ENCODE results near the gene OR6C3. TPM values are rescaled to one million over a fixed set of nuclear protein-coding genes. Genes with fewer than 3 reads are reported as not detected.

The OR6C3 gene
- total and polyA plus RNA-seq, 2 donors from 2014 or later: not detected

DNA sequence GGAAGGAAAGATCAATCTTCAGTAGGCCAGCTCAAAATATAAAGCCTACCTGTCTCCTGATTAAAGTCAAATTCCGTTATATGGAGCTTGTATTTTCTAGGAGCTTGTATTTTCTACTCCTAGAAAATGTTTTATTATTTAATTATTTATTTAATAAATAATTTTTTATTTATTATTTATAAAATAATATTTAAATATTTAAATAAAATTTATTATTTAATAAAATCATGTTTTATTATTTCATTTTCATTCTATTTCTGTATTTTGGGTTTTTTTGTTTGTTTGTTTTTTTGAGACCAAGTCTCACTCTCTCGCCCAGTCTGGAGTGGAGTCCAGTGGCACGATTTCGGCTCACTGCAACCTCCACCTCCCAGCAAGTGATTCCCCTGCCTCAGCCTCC is 42.0 kb downstream of the OR6C3 start:
- no peak overlapping the region for H3K27ac ChIP-seq (ENCODE audit: low read depth in 2 of 2, low read length in 2 of 2)
- H3K4me3 ChIP-seq (ENCODE audit: low read length in 3 of 3): no peak overlapping the region
- TF ChIP-seq, protein P1, sequence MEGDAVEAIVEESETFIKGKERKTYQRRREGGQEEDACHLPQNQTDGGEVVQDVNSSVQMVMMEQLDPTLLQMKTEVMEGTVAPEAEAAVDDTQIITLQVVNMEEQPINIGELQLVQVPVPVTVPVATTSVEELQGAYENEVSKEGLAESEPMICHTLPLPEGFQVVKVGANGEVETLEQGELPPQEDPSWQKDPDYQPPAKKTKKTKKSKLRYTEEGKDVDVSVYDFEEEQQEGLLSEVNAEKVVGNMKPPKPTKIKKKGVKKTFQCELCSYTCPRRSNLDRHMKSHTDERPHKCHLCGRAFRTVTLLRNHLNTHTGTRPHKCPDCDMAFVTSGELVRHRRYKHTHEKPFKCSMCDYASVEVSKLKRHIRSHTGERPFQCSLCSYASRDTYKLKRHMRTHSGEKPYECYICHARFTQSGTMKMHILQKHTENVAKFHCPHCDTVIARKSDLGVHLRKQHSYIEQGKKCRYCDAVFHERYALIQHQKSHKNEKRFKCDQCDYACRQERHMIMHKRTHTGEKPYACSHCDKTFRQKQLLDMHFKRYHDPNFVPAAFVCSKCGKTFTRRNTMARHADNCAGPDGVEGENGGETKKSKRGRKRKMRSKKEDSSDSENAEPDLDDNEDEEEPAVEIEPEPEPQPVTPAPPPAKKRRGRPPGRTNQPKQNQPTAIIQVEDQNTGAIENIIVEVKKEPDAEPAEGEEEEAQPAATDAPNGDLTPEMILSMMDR (IDR thresholded peaks at IDR 0.05; ENCODE audit: borderline replicate concordance, extremely low read depth, insufficient read depth): no peak
- DNase-seq (no peak), FAIRE-seq (no peak)
- H3K9me3 ChIP-seq (ENCODE audit: control insufficient read depth in 2 of 3, insufficient read depth in 1 of 3, low read length in 3 of 3): no peaks in the 10 kb centered on the region
- H3K27me3 ChIP-seq (ENCODE audit: control insufficient read depth, insufficient read depth, low read length): no peaks in the 10 kb centered on the region
- intact Hi-C loops (cut with DNase I): no loop called here
- H3K4me1 ChIP-seq (ENCODE audit: control insufficient read depth in 2 of 3, insufficient read depth in 2 of 3, low read depth in 1 of 3, low read length in 3 of 3): no peaks in the 10 kb centered on the region
- H3K9ac ChIP-seq (ENCODE audit: low read length in 3 of 3): no peak overlapping the region
- no peaks in the 10 kb centered on the region for H3K36me3 ChIP-seq (ENCODE audit: control insufficient read depth in 2 of 3, insufficient read depth in 3 of 3, low read length in 3 of 3)

Other genes starting within 250 kb of the OR6C3 start
- not detected for gene OR9K2, start 204.3 kb upstream of the OR6C3 start, total RNA-seq
- not detected for gene OR9K2, start 204.3 kb upstream of the OR6C3 start, polyA plus RNA-seq (ENCODE audit: insufficient read depth, low read depth, low replicate concordance)
- gene OR10A7, start 109.7 kb upstream of the OR6C3 start, total RNA-seq: not detected
- gene OR10A7, start 109.7 kb upstream of the OR6C3 start, polyA plus RNA-seq (ENCODE audit: insufficient read depth, low read depth, low replicate concordance): not detected
- not detected for gene OR6C74, start 86.1 kb upstream of the OR6C3 start, total RNA-seq
- not detected for gene OR6C74, start 86.1 kb upstream of the OR6C3 start, polyA plus RNA-seq (ENCODE audit: insufficient read depth, low read depth, low replicate concordance)
- gene OR6C6, start 34.2 kb upstream of the OR6C3 start, total RNA-seq: not detected
- gene OR6C6, start 34.2 kb upstream of the OR6C3 start, polyA plus RNA-seq (ENCODE audit: insufficient read depth, low read depth, low replicate concordance): not detected
- not detected for gene OR6C1, start 16.4 kb upstream of the OR6C3 start, total RNA-seq
- not detected for gene OR6C1, start 16.4 kb upstream of the OR6C3 start, polyA plus RNA-seq (ENCODE audit: insufficient read depth, low read depth, low replicate concordance)
- not detected for gene OR6C75, start 32.2 kb downstream of the OR6C3 start, total RNA-seq
- gene OR6C75, start 32.2 kb downstream of the OR6C3 start, polyA plus RNA-seq (ENCODE audit: insufficient read depth, low read depth, low replicate concordance): not detected
- not detected for gene OR6C65, start 69.8 kb downstream of the OR6C3 start, total RNA-seq
- not detected for gene OR6C65, start 69.8 kb downstream of the OR6C3 start, polyA plus RNA-seq (ENCODE audit: insufficient read depth, low read depth, low replicate concordance)
- gene OR6C76, start 95.5 kb downstream of the OR6C3 start, total RNA-seq: not detected
- not detected for gene OR6C76, start 95.5 kb downstream of the OR6C3 start, polyA plus RNA-seq (ENCODE audit: insufficient read depth, low read depth, low replicate concordance)
- not detected for gene OR6C2, start 113.3 kb downstream of the OR6C3 start, total RNA-seq
- not detected for gene OR6C2, start 113.3 kb downstream of the OR6C3 start, polyA plus RNA-seq (ENCODE audit: insufficient read depth, low read depth, low replicate concordance)
- gene OR6C70, start 139.4 kb downstream of the OR6C3 start, total RNA-seq: not detected
- not detected for gene OR6C70, start 139.4 kb downstream of the OR6C3 start, polyA plus RNA-seq (ENCODE audit: insufficient read depth, low read depth, low replicate concordance)
- not detected for gene OR6C68, start 161.6 kb downstream of the OR6C3 start, total RNA-seq
- not detected for gene OR6C68, start 161.6 kb downstream of the OR6C3 start, polyA plus RNA-seq (ENCODE audit: insufficient read depth, low read depth, low replicate concordance)
- not detected for gene OR6C4, start 218.9 kb downstream of the OR6C3 start, total RNA-seq
- gene OR6C4, start 218.9 kb downstream of the OR6C3 start, polyA plus RNA-seq (ENCODE audit: insufficient read depth, low read depth, low replicate concordance): not detected
- not detected for gene OR2AP1, start 241.7 kb downstream of the OR6C3 start, total RNA-seq
- not detected for gene OR2AP1, start 241.7 kb downstream of the OR6C3 start, polyA plus RNA-seq (ENCODE audit: insufficient read depth, low read depth, low replicate concordance)

All from kidney (tissue), 14 donors.